OCI-LY7 (cell line): ENCODE measurements around the gene ELOVL5.

Experiments
- EZH2phosphoT487 ChIP-seq: fragments of 200-600 bp; sonication (generic); IDR thresholded peaks from 2 replicates; pipeline ENCODE4 v1.6.1; 2018; ENCODE audit warnings: low read depth, borderline replicate concordance, mild to moderate bottlenecking, mixed run types, antibody characterized with exemption, low read length, moderate library complexity, mixed read lengths
- TF ChIP-seq, protein P1 (sequence below): fragments of 200-600 bp; sonication (generic); conservative IDR thresholded peaks from 2 replicates; pipeline ENCODE4 v1.5.1; 2014; ENCODE audit warnings: mild to moderate bottlenecking, antibody characterized with exemption, low read length, moderate library complexity, mixed read lengths

DNA sequence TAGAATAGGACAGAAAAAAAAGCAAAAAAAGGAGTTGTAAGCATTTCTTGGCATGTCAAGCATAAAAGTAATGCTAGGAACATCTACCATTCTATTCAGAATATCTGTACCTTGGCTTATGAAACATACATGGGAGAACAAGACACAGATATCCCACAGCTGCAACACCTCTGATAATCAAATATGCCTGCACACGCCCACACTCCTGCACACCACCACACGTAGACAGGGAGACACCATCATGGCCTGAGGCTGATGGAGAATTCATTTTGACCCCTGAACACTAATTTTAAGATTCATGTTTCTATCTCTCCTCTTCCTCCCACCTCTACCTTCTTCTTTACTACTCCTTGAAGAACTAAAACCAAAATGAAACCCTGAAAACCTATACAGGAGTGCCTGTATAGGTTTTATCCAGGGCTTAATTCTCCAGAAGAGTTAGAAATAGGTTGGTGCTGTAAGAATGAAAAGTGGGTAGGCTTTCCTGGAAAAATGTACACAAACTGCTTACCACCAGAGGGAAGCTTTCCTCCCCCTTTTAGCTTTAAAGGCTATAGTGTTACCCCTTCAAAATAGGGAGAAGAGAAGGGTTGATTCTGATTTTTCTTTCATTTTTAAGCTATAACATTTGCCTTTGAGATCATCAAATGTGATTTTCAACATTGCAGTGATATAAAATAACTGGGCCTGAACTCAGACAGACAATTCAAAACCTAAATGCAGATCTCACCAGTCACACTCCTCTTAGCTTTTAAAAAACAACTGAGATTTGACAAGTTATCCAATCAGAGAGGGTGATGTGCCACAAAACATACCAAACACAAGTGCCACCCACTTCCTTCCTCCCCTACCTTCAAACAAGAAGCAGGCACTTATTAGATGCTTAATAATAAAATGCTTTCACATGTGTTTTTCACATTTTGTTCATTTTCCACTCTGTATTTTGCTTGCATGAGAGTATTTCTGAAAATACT is 57.9 kb downstream of the ELOVL5 start:
- TF ChIP-seq, protein P1, sequence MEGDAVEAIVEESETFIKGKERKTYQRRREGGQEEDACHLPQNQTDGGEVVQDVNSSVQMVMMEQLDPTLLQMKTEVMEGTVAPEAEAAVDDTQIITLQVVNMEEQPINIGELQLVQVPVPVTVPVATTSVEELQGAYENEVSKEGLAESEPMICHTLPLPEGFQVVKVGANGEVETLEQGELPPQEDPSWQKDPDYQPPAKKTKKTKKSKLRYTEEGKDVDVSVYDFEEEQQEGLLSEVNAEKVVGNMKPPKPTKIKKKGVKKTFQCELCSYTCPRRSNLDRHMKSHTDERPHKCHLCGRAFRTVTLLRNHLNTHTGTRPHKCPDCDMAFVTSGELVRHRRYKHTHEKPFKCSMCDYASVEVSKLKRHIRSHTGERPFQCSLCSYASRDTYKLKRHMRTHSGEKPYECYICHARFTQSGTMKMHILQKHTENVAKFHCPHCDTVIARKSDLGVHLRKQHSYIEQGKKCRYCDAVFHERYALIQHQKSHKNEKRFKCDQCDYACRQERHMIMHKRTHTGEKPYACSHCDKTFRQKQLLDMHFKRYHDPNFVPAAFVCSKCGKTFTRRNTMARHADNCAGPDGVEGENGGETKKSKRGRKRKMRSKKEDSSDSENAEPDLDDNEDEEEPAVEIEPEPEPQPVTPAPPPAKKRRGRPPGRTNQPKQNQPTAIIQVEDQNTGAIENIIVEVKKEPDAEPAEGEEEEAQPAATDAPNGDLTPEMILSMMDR: 0 out of 2 replicates have a peak, but pooled peaks have one; percentile 33
- no peak for TF ChIP-seq EZH2phosphoT487
